ENCODE results near the gene GMEB1.
"Not testable (repeated sequence)": the region's sequence is repeated elsewhere in the genome, so short reads cannot be mapped to it uniquely, and the experiment has no call there.

The GMEB1 gene

DNA sequence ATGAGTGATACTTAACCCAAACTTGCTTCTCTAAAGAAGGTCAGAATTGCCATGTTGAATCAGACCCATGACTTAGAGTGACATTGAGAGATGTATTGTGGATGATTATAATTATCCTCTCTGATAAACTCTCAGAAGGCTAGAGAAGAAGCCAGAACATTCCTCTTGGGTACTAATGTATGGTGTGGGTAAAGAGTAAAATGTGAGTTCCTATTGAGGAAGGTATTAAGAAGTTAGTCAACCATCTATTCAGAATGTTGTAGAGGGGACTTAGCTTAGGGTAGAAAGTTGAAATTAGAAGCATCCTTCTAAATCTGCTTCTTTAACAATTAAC lies 7.3 kb downstream of the GMEB1 start:
- DNase-seq, result no peak

DNA sequence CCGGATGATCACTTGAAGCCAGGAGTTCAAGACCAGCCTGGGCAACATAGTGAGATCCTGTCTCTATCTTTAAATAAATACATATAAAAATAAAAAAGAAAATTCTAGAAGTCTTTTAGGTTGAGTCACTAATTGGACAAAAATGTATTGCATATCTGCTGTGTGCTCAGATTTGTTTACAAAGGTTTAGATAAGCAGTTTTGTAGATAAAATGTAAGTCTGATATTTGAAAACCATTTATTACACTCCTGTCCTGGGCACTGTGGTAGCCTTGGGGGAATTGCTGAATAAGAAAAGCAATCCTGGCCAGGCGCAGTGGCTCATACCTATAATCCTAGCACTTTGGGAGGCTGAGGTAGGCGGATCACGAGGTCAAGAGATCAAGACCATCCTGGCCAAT lies 11.6 kb downstream of the GMEB1 start:
- DNase-seq, result no peak

DNA sequence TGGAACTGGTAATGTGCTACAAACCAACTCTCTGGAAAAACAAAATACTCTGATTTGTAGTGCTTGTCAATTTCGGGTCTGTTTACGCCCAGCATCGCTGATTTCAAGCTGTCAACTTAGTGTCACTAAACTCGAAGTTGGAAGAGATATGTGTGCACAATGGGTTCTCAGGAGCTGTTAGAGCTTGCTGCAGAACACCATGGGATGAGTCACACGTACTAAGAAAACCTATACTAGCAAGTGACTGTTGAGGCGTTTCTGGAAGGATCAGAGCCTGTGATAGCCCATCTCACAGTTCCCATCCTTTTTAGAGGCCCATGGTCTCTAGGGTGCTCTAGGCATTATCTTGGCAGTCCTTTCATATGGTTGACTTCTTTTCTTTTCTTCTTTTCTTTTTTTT lies 14.3 kb downstream of the GMEB1 start:
- DNase-seq, result no peak

DNA sequence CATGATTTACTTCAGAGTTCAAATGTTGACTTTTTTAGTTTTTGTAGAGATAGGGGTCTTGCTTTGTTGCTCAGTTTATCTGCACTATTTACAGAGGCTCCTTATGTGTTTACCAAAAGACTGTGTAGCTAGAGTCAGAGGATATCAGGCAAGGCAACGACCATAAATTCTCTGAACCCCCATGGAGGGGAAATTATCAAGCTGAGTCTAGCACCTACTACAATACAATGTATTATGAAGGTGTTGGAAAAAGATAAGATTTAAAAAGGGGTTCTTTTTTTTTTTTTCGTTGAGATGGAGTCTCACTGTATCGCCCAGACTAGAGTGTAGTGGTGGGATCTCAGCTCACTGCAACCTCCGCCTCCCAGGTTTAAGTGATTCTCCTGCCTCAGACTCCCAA lies 16.4 kb downstream of the GMEB1 start:
- DNase-seq, result peak; percentile 31

DNA sequence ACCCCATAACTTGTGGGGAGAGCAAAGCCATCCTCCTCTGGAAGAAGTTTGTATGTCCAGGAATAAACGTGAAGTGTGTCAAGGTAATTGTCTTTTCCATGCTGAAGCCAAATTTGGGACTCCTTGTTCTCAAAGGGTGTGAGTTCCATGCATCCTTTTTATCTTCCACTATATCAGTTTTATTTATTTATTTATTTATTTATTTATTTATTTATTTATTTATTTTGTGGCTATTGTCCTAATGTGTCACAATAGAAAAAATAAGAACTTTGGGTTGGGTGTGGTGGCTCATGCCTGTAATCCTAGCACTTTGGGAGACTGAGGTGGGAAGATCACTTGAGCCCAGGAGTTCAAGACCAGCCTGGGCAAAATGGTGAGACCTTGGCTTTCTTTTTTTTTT lies 23.0 kb downstream of the GMEB1 start:
- DNase-seq, result not testable (repeated sequence)

DNA sequence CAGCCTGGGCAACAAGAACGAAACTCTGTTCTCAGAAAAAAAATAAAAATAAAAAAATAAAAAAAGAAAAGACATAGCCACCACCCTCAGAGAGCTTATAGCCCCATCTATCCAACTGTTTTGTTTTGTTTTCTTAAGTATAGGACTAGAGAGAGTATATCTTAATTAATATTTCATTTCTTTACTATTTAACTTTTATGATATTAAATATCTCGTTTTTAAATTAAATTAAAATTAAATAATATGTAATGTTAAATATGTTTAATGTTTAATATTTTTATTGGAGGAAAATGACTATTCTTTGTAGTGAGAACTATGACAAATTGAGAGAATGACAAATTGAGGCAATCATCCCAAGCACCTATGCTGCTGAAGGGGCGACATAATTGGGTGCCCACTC lies 35.0 kb downstream of the GMEB1 start:
- DNase-seq, result no peak

DNA sequence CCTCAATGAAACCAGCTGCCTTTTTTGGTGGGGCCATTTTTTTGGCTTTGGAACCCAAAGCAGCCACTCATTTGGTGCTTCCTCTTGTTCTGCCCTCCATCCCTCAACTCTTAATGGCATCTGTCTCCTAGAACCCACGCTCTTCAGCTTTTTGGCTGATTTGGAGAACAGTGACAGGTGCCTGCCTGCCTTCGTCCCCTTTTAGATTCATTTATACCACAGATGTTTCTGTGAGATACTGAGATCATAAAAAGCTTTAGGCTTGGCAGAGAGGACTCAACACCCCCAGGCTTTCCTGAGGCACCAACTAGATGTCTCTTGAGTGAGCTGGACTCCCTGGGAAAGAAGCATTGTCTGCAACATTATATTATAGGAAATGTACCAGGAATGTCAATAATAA lies 47.8 kb downstream of the GMEB1 start:
- DNase-seq, result no peak

DNA sequence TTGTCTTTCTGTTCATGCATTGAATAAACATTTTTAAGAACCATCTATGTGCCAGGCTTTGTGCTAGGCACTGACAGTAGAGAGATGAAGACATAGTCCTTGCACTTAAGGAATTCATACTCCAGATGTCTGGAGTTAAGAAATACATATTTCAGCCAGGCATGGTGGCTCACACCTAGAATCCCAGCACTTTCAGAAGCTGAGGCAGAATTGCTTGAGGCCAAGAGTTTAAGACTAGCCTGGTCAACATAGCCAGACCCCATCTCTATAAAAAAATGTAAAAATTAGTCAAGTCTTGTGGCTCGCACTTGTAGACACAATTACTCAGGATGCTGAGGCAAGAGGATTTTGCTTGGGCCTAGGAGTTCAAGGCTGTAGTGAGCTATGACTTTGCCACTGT lies 49.6 kb downstream of the GMEB1 start:
- DNase-seq, result no peak

DNA sequence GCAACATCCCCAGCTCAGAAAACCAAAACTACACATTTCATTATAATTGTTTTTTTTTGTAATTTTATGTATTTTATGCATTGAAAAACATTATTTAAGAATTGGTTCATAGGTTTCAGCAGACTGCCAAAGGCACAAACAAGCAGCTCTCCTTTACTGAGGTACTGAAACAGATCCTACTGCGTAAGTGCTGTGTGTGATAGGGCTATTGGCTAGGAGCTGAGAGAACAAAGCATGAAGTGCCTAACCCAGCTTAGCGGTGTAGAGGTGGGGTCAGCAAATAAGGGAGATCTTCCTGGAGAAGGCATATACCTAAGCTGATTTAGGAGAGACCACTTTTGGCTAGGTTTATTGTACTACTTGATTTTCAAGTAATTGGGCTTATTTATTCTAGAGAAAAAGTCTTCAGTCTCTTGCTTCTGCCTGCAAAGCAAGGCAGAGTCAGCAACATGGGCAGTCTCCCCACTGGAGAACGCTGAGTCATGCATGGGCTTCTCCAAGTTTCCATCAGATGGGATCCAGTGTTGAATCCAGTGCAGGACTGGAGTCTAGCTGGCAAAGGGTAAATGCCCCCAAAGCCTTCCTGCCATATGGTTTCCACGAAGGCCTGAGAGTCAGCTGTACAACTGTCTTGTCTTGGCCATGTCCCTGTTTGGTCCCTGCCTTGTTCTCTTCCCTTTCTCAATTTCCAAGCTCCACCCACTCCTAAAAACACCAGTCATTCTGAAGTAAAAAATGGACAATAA lies 50.2 kb downstream of the GMEB1 start:
- DNase-seq, result no peak

DNA sequence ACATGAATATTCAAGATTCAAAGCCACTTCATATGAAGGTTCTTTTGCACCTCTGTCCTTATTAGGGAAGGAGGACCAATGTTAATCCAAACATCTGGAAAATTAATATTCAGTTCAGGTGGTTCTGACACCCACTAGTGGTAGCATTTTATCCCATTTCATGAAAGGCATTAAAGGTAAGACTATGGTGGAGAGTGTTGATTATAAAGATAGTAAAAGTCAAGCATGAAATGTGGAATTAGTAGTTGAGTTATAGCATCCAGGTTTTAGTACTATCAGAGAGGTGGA lies 50.7 kb downstream of the GMEB1 start:
- DNase-seq, result no peak

DNA sequence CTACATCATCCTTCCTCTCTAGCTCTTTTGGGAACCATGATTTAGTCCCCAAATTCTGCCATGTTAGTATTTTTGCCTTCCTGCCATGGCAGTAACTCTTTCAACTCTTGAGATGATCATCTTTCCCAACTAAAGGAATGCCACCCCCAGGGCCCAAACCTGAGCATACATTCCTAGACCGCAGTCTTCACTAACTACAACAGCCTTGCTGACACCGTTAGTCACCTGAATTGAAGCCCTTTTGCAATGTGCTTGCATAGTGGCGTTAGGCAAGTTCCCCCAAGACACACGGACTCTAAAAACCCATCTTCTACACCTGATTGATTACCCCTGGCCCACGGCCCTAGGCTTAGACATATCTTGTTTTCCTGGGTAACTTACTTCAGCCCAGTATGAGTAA lies 51.8 kb downstream of the GMEB1 start:
- no peak for DNase-seq

DNA sequence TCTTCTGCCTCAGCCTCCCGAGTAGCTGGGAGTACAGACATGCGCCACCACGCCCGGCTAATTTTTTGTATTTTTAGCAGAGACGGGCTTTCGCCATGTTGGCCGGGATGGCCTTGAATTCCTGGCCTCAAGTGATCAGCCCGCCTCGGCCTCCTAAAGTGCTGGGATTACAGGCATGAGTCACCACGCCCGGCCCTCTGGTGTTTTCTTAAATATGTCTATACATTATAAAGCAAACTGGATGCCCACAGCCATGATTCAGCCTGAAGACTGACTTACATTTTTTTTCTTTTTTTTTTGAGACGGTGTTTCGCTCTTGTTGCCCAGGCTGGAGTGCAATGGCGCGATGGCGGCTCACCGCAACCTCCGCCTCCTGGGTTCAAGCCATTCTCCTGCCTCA lies 53.3 kb downstream of the GMEB1 start:
- not testable (repeated sequence) for DNase-seq

DNA sequence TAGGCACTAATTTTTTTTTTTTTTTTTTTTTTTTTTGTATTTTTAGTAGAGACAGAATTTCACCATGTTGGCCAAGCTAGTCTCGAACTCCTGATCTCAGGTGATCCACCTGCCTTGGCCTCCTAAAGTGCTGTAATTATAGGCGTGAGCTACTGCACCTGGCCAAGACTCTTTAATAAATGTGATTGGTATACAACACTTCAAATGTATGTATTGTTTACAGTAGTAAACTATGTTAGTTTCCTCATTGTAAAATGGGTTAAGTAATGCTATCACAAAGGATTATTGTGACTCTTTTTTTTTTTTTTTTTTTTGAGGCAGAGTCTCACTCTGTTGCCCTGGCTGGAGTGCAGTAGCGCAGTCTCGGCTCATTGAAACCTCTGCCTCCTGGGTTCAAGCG lies 56.8 kb downstream of the GMEB1 start:
- not testable (repeated sequence) for DNase-seq

DNA sequence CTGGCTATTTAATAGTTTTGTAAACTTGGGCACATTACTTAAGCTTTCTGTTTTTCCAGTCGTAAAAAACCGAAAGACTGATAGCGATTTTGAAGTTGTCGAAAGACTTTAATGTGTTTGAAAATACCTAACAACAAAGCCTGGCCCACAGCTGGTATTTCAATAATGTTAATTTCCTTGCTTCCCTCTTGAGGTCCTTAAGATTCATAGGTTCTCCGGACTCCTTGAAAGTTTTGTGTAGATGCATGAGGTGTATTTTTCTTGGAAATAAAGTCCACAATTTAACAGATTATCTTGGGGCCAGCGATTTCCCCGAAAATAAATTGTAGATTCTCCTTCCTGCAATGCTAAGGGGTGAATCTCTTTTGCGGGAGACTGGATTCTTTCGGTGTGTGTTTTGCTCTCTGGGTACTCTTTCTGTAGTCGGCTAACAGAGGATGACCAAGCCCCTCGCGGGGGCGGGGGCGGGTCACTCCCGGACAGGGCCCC lies 67.4 kb downstream of the GMEB1 start:
- peak; percentile 36 for DNase-seq

DNA sequence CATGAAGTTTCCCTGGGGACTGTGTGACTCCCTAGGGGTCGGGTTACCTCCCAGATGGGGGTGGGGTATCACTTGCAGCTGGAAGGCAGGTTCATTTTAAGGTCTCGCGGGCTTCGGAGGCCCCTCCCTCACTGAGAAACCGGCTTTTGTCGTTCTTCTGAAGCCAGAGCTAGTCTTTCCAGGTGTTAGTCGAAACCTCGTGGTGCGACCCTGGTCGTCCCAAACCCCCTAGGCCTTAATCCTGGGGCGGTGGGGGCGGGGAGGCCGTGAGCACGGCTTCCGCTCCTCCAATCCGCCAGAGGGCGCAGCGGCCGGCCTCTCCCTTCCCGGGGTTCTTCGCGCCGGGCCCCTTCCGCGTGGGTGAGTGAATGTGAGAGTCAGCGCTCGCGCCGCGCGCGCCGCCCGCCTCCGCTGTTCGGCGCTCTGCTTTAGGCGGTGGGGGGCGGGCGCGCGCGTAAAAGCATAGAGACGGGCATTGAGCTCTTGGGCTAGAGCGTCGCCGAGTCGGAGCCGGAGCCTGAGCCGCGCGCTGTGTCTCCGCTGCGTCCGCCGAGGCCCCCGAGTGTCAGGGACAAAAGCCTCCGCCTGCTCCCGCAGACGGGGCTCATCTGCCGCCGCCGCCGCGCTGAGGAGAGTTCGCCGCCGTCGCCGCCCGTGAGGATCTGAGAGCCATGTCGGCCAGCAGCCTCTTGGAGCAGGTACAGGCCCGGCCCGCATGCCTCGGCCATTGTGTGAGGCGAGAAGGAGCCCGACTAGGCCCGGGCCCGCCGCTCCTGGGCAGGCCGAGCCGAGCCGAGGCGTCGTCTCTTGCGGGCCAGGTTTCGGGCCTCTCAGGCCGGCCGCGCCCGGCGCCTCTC lies 68.1 kb downstream of the GMEB1 start, which contains the start of gene YTHDF2:
Gene YTHDF2, plus strand, starts transcription at position 491 of the 857 bp plus-strand sequence. Its CDS starts 181 bp downstream, at position 672.
- DNase-seq, result peak; percentile 98

DNA sequence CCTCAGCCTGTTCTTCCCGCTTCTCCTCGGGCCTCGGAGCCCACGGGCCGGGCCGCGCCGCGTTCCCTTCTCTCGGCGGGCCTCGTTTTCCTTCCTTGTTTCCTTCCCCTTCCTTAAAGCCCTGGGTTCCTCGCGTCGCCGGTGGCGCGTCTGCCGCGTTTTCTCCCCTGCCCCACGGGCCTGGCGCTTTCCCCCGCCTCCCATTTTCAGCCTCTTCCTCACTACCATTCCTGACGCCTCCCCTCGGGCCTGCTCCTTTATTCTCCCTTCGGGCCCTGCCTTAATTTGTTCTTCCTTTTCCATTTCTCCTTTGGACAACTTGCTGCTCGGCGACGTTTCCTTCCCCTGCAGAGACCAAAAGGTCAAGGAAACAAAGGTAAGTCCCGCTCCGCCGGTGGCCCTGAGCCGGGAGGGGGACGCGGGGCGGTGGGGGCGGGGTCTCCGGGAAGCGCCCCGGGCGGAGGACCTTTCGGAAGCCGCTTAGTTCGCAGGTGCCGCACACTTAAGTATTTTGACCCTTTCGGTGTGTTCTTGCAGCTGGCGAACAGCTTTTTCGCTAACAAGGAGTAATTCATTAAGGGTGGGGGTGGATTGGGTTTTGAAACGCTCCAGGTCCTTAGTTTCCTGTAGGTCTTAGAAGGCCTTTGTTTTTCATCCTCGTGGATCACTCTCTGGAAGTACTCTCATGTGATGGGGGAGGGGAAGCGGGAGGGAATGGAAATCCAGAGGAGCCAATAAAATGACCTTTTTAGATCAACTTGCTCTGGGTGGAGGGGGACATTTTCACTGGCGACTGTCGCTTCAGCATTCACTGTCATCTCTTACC lies 68.9 kb downstream of the GMEB1 start:
- peak; percentile 56 for DNase-seq

DNA sequence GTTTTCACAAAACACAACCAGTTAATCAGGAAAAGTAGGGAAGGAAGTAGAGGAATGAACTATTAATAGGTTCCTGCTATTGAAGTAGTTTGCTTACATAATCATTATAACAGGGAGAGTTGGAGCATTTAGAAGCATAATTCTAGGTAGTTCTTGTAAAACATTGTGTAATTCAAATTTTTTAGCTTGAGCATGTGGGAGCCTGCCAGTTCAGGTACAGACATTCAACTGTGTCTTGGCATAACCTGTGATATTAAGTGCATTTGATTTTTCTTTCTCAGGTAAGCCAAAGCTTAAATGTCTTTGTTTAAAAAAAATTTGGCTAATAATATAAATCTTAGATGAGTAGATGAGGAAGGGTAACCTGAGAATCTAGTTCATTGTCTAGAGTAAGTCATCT lies 71.5 kb downstream of the GMEB1 start:
- DNase-seq, result no peak

DNA sequence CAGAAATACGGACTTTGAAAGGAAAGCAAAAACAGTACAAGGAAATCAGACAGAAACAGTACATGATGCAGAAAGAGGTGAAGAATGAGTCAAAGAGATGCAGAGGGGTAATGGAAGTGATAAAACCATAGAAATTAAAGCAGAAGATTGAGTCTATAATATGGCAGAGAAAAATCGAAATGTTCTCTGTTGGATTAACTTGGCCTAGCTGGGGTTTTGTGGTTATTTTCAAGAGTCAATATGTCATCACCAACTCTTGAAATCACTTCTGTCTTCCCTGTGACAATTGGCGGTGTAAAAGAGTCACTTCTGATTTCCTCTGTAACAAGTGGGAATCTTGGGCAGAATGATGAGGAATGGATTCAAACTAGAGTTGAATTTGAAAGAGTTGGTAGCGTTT lies 75.6 kb downstream of the GMEB1 start:
- DNase-seq, result no peak

DNA sequence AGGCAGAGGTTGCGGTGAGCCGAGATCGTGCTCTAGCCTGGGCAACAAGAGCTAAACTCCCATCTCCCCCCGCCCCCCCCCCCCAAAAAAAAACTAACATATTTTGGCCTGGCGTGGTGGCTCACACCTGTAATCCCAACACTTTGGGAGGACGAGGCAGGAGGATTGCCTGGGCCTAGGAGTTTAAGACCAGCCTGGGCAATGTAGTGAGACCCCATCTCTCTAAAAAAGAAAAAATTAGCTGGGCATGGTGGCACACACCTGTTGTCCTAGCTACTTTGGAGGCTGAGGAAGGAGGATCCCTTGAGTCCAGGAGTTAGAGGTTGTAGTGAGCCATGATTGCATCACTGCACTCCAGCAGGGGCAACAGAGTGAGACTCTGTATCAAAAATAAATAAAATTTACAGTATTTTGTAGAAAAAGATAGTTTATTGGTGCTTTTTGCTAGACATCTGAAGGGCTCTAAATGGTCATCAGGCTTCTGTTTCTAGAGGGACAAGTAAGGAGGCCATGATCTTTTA lies 77.1 kb downstream of the GMEB1 start:
- no peak for DNase-seq

DNA sequence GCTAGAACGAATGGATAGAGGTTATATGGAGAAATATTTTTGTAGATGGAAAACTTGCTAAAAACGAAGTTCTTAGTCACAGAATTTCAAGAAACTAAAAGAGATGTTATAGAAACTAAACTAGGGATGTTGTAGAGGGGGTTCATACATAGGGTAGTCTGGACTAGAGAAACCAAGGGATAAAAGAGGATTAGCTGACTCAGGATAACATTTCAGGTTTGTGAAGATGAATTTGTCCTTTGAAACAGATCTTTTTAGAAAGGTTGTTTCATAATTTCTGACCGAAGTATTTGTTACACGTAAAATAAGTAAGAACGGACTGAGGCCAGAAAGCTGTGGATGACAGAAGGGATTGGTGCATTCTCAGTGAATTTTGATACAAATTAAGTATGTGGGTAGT lies 81.7 kb downstream of the GMEB1 start:
- DNase-seq, result no peak

DNA sequence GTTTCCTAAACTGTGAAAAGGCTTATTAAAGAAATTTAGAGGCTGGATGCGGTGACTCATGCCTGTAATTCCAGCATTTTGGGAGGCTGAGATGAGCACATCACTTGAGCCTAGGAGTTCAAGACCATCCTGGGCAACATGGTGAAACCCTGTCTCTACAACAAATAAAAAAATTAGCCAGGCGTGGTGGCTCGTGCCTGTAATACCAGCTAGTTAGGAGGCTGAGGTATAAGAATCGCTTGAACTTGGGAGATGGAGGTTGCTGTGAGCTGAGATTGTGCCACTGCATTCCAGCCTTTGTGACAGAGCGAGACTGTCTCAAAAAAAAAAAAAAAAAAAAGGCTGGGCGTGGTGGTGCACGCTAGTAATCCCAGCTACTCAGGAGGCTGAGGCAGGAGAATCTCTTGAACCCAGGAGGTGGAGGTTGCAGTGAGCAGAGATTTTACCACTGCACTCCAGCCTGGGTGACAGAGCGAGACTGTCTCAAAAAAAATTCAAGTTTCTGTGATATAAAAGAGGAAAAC lies 82.2 kb downstream of the GMEB1 start:
- DNase-seq, result not testable (repeated sequence)

DNA sequence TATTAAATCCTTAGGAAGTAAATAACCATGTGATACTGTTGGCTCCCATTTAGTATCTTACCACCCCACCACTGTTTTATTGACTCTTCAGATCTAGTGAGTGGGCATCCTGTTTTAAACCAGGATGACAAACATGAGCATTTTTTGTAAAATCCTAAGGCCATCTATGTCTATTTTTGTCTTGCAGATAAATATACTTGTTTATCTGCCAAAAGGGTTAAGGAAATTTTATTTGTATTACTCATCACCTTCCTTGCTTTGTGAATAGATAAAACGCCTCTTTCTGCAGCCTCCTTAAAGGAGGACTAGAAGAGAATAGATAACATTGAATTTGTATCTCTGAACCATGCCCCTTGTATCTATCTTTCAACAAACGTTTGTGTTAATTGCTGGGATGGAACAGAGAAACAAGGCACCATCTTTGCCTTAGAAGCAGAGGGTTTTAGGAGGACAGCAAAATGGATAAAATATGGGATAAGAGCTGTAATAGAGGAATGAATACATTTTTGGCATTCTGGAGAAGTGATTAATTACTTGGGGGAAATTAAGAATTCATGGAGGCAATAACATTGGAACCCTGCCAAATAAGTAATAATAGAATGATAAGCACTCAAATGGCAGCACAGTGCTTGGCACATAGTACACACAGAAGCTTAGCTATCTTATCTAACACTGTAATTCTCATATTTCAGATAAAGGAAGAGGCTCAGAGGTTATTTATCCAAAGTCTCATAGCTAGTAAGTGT lies 82.9 kb downstream of the GMEB1 start:
- DNase-seq, result peak; percentile 66

Measured in hematopoietic multipotent progenitor cell treated with erythropoietin and hydrocortisone succinate and interleukin-3 and kit ligand, for 6 days (in vitro differentiated cells).